ENCODE results near the gene GPR153.

GPR153 gene

DNA sequence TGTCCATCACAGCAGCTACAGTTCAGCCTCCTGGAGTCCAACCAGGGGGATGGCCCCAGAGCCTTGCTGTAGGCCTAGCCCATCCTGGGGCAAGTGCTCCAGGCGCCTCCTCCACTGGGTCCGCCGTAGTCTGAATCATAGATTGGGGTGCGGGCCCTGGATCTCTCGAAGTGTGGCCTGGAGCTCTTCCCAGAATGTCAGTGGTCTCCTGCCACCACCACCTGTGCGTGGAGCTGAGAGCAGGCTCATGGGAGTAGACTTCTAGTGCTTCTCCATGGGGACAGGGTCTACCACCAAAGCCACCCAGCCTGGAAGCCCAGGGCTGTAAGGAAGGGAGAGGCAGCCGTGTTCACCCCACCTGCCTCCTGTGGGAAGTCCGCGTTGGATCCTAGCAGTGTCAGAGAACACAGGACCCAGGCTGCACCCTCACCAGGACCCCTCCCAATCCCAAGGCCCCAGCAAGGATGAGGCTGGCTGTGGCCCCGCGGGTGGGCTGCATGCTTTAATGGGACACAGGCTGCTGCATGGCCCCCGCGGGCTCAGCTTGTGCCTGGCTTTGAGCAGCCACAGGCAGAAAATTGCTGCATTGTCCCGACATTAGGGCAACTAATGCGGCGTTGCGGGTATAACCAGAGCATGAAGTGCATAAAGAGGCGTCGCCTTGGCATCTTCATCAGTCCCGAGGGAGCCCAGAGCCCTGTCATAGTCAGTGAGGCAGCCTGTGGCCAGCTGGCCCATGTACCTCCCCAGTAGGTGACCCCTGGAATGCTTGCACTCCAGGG lies 17.7 kb downstream of the GPR153 start:
- TF ChIP-seq, protein P1, sequence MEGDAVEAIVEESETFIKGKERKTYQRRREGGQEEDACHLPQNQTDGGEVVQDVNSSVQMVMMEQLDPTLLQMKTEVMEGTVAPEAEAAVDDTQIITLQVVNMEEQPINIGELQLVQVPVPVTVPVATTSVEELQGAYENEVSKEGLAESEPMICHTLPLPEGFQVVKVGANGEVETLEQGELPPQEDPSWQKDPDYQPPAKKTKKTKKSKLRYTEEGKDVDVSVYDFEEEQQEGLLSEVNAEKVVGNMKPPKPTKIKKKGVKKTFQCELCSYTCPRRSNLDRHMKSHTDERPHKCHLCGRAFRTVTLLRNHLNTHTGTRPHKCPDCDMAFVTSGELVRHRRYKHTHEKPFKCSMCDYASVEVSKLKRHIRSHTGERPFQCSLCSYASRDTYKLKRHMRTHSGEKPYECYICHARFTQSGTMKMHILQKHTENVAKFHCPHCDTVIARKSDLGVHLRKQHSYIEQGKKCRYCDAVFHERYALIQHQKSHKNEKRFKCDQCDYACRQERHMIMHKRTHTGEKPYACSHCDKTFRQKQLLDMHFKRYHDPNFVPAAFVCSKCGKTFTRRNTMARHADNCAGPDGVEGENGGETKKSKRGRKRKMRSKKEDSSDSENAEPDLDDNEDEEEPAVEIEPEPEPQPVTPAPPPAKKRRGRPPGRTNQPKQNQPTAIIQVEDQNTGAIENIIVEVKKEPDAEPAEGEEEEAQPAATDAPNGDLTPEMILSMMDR (IDR thresholded peaks at IDR 0.05; ENCODE audit: poor library complexity, severe bottlenecking): no peak
- DNase-seq (ENCODE audit: low spot score): peak; percentile 60
- H3K36me3 ChIP-seq (ENCODE audit: low read depth): no peaks in the 10 kb centered on the region
- H3K27ac ChIP-seq (ENCODE audit: poor library complexity, severe bottlenecking): no peak overlapping the region
- H3K4me3 ChIP-seq (ENCODE audit: severe bottlenecking): no peak overlapping the region
- H3K27me3 ChIP-seq (ENCODE audit: insufficient read depth, poor library complexity, severe bottlenecking): peaks cover 46% of the 10 kb centered on the region
- no peaks in the 10 kb centered on the region for H3K9me3 ChIP-seq (ENCODE audit: severe bottlenecking)
- no peaks in the 10 kb centered on the region for H3K4me1 ChIP-seq (ENCODE audit: insufficient read depth, poor library complexity, severe bottlenecking)
- no peak for ATAC-seq (ENCODE audit: low read depth)

DNA sequence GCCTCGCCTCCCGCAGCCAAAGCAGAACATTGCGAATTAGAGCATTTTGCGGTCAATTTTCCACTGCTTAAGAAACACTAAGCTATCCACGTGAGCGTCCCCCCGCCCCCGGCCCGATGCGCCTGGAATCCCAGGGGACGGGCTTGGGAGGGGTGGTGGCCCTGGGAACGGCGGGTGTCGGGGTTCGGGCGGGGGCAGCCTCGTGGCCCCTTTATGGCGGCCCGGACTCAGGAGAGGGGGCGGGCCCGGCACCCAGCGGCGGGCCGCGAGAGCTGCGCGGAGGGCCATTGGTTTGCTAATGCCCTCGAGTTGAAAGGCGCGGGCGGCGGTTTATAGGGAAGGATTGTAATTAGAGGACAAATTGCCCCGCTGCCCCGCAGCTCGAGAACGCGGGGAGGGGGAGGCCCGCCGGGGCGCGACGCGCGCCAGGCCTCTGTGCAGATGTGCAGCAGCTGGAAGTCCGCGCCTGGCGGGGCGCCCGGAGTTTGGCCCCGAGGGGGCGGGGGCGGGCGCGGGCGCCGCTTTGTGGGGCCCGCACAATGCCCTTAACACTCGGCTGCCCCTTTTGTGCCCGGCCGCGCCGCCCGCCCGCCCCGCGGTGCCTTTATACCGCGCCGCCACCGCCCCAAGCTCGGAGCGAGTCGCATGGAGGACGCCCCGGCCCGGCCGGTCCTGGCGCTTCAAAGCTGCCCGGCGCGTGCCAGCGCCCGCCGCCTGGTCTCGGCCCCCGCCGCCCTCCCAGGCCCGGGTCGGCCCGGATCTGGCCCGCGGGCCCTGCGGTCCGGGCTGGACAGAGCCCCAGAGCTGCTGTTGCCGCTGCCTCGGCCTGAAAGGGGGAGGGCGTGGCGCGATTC lies 18.8 kb downstream of the GPR153 start:
- DNase-seq (ENCODE audit: low spot score) (no peak), ATAC-seq (ENCODE audit: low read depth) (no peak)
- no peaks in the 10 kb centered on the region for H3K4me1 ChIP-seq (ENCODE audit: insufficient read depth, poor library complexity, severe bottlenecking)
- no peak overlapping the region for H3K27ac ChIP-seq (ENCODE audit: poor library complexity, severe bottlenecking)
- TF ChIP-seq, protein P1 (IDR thresholded peaks at IDR 0.05; ENCODE audit: poor library complexity, severe bottlenecking): no peak
- H3K4me3 ChIP-seq (ENCODE audit: severe bottlenecking): no peak overlapping the region
- peaks cover 46% of the 10 kb centered on the region for H3K27me3 ChIP-seq (ENCODE audit: insufficient read depth, poor library complexity, severe bottlenecking)
- H3K9me3 ChIP-seq (ENCODE audit: severe bottlenecking): no peaks in the 10 kb centered on the region
- no peaks in the 10 kb centered on the region for H3K36me3 ChIP-seq (ENCODE audit: low read depth)

DNA sequence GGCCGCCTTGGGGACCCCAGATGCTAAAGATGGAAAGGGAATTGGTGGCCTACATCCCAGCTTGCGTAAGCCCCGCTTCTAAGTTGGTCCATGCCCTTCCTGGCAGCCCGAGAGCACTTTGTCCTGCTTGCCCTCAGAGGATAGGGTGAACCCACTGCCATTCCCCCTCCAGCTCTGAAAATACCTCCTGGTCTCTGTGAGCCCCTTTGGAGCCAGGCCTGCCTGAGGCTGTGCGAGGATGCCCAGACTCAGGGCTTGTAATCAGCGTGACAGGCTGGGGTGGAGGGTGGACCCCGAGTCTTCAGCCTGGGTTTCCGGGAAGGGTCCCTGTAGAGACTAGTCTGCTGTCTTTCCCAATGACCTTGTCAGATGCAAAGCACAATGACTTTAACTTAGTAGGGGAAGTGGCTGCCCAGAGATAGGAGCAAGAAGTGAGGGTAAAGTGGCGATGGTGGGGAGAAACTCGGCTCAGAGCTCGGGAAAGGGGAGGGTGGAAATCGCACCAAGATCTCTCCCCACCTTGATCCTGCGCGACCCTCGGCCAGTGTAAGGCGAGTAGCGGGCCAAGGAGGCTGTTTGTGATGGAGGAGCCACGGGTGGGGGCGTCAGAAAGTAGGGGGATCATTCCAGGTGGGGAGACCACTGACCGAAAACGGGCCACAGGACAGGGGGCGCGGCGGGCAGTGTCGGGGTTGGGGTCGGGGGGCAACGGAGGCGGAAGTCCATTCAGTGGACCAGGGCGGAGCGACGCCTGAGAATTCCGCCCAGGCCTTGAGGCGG lies 19.6 kb downstream of the GPR153 start:
- ATAC-seq (ENCODE audit: low read depth) (no peak), DNase-seq (ENCODE audit: low spot score) (no peak)
- Histone ChIP-seq H3K27me3 (ENCODE audit: insufficient read depth, poor library complexity, severe bottlenecking) (peaks cover 43% of the 10 kb centered on the region), H3K4me1 (ENCODE audit: insufficient read depth, poor library complexity, severe bottlenecking) (no peaks in the 10 kb centered on the region), H3K36me3 (ENCODE audit: low read depth) (no peaks in the 10 kb centered on the region), H3K4me3 (ENCODE audit: severe bottlenecking) (no peak overlapping the region), H3K27ac (ENCODE audit: poor library complexity, severe bottlenecking) (no peak overlapping the region), H3K9me3 (ENCODE audit: severe bottlenecking) (no peaks in the 10 kb centered on the region)
- TF ChIP-seq, protein P1 (IDR thresholded peaks at IDR 0.05; ENCODE audit: poor library complexity, severe bottlenecking): no peak

DNA sequence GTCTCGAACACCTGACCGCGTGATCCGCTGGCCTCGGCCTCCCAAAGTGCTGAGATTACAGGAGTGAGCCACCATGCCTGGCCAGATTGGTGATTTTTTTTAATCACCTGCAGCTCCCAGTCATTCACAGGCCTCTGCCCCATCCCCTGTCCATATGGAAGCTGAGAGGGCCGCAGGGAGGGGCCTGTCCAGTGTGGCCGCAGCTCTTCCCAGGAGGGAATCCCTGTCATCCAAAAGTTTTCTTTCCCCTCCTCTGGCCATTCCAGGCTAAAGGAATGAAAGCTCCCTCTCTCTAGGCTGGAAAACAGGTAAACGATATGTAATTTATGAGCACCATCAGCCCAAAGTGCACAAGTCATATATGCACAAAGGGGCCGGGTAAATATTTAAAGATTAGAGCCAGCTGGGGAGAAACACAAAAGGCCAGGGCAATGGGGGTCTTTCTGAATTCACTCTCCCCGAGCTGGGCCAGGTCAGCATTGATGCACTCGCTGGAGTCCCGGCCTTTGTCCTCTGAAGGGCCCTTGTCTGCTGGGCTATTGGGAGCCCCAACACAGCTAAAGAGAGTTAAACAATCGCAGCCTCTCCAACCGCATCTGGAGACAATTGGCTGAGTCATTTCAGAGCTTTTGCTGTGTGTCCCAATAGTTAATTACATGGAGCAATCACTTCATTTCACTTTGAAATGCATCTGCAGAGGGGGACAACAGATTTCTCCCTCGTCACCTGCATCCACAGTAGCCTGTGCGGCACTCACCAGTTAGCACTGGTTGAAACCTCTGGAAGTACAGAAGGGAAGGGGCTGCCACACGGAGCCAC lies 20.7 kb downstream of the GPR153 start:
- TF ChIP-seq, protein P1 (IDR thresholded peaks at IDR 0.05; ENCODE audit: poor library complexity, severe bottlenecking): no peak
- DNase-seq (ENCODE audit: low spot score) (no peak), ATAC-seq (ENCODE audit: low read depth) (no peak; the same call in 2 of the 3 replicates)
- no peaks in the 10 kb centered on the region for H3K4me1 ChIP-seq (ENCODE audit: insufficient read depth, poor library complexity, severe bottlenecking)
- H3K36me3 ChIP-seq (ENCODE audit: low read depth): no peaks in the 10 kb centered on the region
- no peak overlapping the region for H3K4me3 ChIP-seq (ENCODE audit: severe bottlenecking)
- H3K27ac ChIP-seq (ENCODE audit: poor library complexity, severe bottlenecking): no peak overlapping the region
- no peaks in the 10 kb centered on the region for H3K9me3 ChIP-seq (ENCODE audit: severe bottlenecking)
- H3K27me3 ChIP-seq (ENCODE audit: insufficient read depth, poor library complexity, severe bottlenecking): peaks cover 38% of the 10 kb centered on the region

Measured in RWPE2 (cell line).